Measurements from ENCODE around the gene TXLNB. TPM values are rescaled to one million over a fixed set of nuclear protein-coding genes. Genes with fewer than 3 reads are reported as not detected.

TXLNB gene
- polyA plus RNA-seq, 1 of the 3 experiments (the other 2 are of a cell fraction) = 0.12 TPM

GRCh38 chr6:139330306-139330705 lies 38.5 kb upstream of the TXLNB start:
- Histone ChIP-seq H3K36me3 (replicated peaks in 1 of 2; ENCODE audit: control insufficient read depth in 1 of 2, insufficient read depth in 2 of 2, low read length in 1 of 2) (no peaks in the 10 kb centered on the region), H3K9ac (no peak overlapping the region), H3K27ac (ENCODE audit: low read depth in 2 of 2, low read length in 1 of 2) (no peak overlapping the region), H3F3A (replicated peaks; ENCODE audit: insufficient read depth) (peaks cover 7% of the 10 kb centered on the region), H4K20me1 (ENCODE audit: insufficient read depth) (no peaks in the 10 kb centered on the region), H3K4me1 (ENCODE audit: control insufficient read depth in 1 of 2, insufficient read depth in 2 of 2, low read depth in 1 of 2, low read length in 1 of 2) (peaks cover 0 to 7% of the 10 kb centered on the region in 2 experiments; a peak in 1 of 4 replicates), H3K79me2 (ENCODE audit: insufficient read depth) (no peaks in the 10 kb centered on the region), H2AFZ (ENCODE audit: low read depth) (no peak overlapping the region; the same call in 1 of the 2 replicates), H3K4me2 (no peak overlapping the region), H3K27me3 (ENCODE audit: insufficient read depth) (no peaks in the 10 kb centered on the region; the same call in 1 of the 2 replicates), H3K9me2 (no peaks in the 10 kb centered on the region), H3K9me3 (no peaks in the 10 kb centered on the region), H3K4me3 (ENCODE audit: low read depth in 2 of 2, low read length in 1 of 2) (no peak overlapping the region)
- 11% methylated on average over 5 of the region's 5 CpGs for WGBS (ENCODE audit: low lambda C conversion rate)
- no peak for TF ChIP-seq CHD2 (IDR thresholded peaks at IDR 0.05; ENCODE audit: low read length, partially characterized antibody)
- no peak for TF ChIP-seq FOXJ3 (CRISPR knock-in tag; IDR thresholded peaks at IDR 0.05)
- TF ChIP-seq JUND (IDR thresholded peaks at IDR 0.05) = no peak
- no peak for TF ChIP-seq RAD21 (IDR thresholded peaks at IDR 0.05; ENCODE audit: low read length)
- TF ChIP-seq, protein P1, sequence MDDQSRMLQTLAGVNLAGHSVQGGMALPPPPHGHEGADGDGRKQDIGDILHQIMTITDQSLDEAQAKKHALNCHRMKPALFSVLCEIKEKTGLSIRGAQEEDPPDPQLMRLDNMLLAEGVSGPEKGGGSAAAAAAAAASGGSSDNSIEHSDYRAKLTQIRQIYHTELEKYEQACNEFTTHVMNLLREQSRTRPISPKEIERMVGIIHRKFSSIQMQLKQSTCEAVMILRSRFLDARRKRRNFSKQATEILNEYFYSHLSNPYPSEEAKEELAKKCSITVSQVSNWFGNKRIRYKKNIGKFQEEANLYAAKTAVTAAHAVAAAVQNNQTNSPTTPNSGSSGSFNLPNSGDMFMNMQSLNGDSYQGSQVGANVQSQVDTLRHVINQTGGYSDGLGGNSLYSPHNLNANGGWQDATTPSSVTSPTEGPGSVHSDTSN (IDR thresholded peaks at IDR 0.05) = no peak
- TF ChIP-seq, protein P2, sequence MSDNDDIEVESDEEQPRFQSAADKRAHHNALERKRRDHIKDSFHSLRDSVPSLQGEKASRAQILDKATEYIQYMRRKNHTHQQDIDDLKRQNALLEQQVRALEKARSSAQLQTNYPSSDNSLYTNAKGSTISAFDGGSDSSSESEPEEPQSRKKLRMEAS (IDR thresholded peaks at IDR 0.05; ENCODE audit: low read depth) = no peak
- TF ChIP-seq, protein P3, sequence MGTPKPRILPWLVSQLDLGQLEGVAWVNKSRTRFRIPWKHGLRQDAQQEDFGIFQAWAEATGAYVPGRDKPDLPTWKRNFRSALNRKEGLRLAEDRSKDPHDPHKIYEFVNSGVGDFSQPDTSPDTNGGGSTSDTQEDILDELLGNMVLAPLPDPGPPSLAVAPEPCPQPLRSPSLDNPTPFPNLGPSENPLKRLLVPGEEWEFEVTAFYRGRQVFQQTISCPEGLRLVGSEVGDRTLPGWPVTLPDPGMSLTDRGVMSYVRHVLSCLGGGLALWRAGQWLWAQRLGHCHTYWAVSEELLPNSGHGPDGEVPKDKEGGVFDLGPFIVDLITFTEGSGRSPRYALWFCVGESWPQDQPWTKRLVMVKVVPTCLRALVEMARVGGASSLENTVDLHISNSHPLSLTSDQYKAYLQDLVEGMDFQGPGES (IDR thresholded peaks at IDR 0.05; ENCODE audit: low read depth, low read length) = no peak
- TF ChIP-seq RFX5 (IDR thresholded peaks at IDR 0.05; ENCODE audit: low read length) = no peak
- no peak for TF ChIP-seq GABPA (IDR thresholded peaks at IDR 0.05; ENCODE audit: low read depth)
- TF ChIP-seq, protein P4, sequence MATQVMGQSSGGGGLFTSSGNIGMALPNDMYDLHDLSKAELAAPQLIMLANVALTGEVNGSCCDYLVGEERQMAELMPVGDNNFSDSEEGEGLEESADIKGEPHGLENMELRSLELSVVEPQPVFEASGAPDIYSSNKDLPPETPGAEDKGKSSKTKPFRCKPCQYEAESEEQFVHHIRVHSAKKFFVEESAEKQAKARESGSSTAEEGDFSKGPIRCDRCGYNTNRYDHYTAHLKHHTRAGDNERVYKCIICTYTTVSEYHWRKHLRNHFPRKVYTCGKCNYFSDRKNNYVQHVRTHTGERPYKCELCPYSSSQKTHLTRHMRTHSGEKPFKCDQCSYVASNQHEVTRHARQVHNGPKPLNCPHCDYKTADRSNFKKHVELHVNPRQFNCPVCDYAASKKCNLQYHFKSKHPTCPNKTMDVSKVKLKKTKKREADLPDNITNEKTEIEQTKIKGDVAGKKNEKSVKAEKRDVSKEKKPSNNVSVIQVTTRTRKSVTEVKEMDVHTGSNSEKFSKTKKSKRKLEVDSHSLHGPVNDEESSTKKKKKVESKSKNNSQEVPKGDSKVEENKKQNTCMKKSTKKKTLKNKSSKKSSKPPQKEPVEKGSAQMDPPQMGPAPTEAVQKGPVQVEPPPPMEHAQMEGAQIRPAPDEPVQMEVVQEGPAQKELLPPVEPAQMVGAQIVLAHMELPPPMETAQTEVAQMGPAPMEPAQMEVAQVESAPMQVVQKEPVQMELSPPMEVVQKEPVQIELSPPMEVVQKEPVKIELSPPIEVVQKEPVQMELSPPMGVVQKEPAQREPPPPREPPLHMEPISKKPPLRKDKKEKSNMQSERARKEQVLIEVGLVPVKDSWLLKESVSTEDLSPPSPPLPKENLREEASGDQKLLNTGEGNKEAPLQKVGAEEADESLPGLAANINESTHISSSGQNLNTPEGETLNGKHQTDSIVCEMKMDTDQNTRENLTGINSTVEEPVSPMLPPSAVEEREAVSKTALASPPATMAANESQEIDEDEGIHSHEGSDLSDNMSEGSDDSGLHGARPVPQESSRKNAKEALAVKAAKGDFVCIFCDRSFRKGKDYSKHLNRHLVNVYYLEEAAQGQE (IDR thresholded peaks at IDR 0.05; ENCODE audit: low read depth, low read length) = no peak
- TF ChIP-seq FOXM1 (IDR thresholded peaks at IDR 0.05; ENCODE audit: low read depth) = no peak
- no peak for TF ChIP-seq NFIC (IDR thresholded peaks at IDR 0.05; ENCODE audit: borderline replicate concordance)
- no peak for TF ChIP-seq RXRA (IDR thresholded peaks at IDR 0.05; ENCODE audit: borderline replicate concordance, low read depth)
- TF ChIP-seq GATA2 (CRISPR knock-in tag; IDR thresholded peaks at IDR 0.05) = no peak
- no peak for TF ChIP-seq EZH2phosphoT487 (IDR thresholded peaks at IDR 0.05; ENCODE audit: borderline replicate concordance, low read depth)
- no peak for TF ChIP-seq SMC3 (IDR thresholded peaks at IDR 0.05; ENCODE audit: low read depth, low read length)
- TF ChIP-seq TAF1 (IDR thresholded peaks at IDR 0.05; ENCODE audit: borderline replicate concordance, low read depth, low read length) = no peak
- TF ChIP-seq FOSL2 (IDR thresholded peaks at IDR 0.05; ENCODE audit: borderline replicate concordance, low read depth) = no peak
- no peak for TF ChIP-seq MEF2A (IDR thresholded peaks at IDR 0.05; ENCODE audit: borderline replicate concordance, low read depth)
- CTCF ChIA-PET = no interaction called here
- DNase-seq = no peak
- POLR2A ChIA-PET = no interaction called here
